WTC11 (cell line): ENCODE results near the gene MARS2. TPM values are rescaled to one million over a fixed set of nuclear protein-coding genes. Genes with fewer than 3 reads are reported as not detected.
A peak's percentile ranks its signal among the peaks of the same experiment; 100 is the strongest.
"Not testable (repeated sequence)": the region's sequence is repeated elsewhere in the genome, so short reads cannot be mapped to it uniquely, and the experiment has no call there.

ENCODE experiments used
- ATAC-seq: fragments of 200-7000 bp; cut with Tn5 transposase; 2 replicates; pipeline ENCODE4 v1.10.0; 2021; ENCODE audit warnings: mild to moderate bottlenecking, moderate library complexity
- CTCF ChIA-PET: fragments of 300-600 bp; sonication (Branson Sonifier 250); formaldehyde crosslinking; loops from one replicate; lab custom pipeline; 2021; ENCODE audit warnings: antibody characterized with exemption; lab: Charles Lee
- POLR2A ChIA-PET: fragments of 350-600 bp; sonication (Branson Sonifier 250); formaldehyde crosslinking; loops from one replicate; lab custom pipeline; 2021; ENCODE audit warnings: antibody characterized with exemption; lab: Charles Lee
- DNase-seq: peaks from one replicate; pipeline ENCODE4 v3.0.0; 2021; ENCODE audit warnings: low spot score
- H3K27ac Mint-ChIP-seq: 2 replicates; pipeline ENCODE4 v1.8.0; 2021; ENCODE audit warnings: mixed read lengths
- H3K27me3 Mint-ChIP-seq: 2 replicates; pipeline ENCODE4 v1.8.0; 2021; ENCODE audit warnings: low read depth, mild to moderate bottlenecking, moderate library complexity, mixed read lengths
- H3K36me3 Mint-ChIP-seq: 2 replicates; pipeline ENCODE4 v1.8.0; 2021; ENCODE audit warnings: mixed read lengths
- H3K4me1 Mint-ChIP-seq: 2 replicates; pipeline ENCODE4 v1.8.0; 2022; ENCODE audit warnings: mixed read lengths
- H3K4me3 Mint-ChIP-seq: 2 replicates; pipeline ENCODE4 v1.8.0; 2021; ENCODE audit warnings: mild to moderate bottlenecking, moderate library complexity, mixed read lengths
- H3K9me3 Mint-ChIP-seq: 2 replicates; pipeline ENCODE4 v1.8.0; 2021; ENCODE audit warnings: mixed read lengths
- ATF1 ChIP-seq: sonication (generic); formaldehyde crosslinking; IDR thresholded peaks from 2 replicates; pipeline ENCODE4 v1.8.1; 2023; ENCODE audit warnings: mild to moderate bottlenecking, moderate library complexity, missing genetic modification reagents
- ATF3 ChIP-seq: sonication (generic); formaldehyde crosslinking; conservative IDR thresholded peaks from 2 replicates; pipeline ENCODE4 v1.8.1; 2022; ENCODE audit warnings: mild to moderate bottlenecking, missing genetic modification reagents
- CTCF ChIP-seq: fragments of 200-600 bp; IDR thresholded peaks from 2 replicates; pipeline ENCODE4 v1.8.0; 2022; ENCODE audit warnings: antibody characterized with exemption
- E2F4 ChIP-seq: sonication (generic); formaldehyde crosslinking; IDR thresholded peaks from 2 replicates; pipeline ENCODE4 v1.8.1; 2022; ENCODE audit warnings: low read depth, mild to moderate bottlenecking, moderate library complexity, missing genetic modification reagents, borderline replicate concordance
- GRHL2 ChIP-seq: fragments of 250-450 bp; sonication (Bioruptor Pico); IDR thresholded peaks from 2 replicates; pipeline ENCODE4 v1.8.0; 2022; ENCODE audit warnings: mild to moderate bottlenecking, moderate library complexity; ENCODE audit not compliant: insufficient replicate concordance, severe bottlenecking
- JAZF1 ChIP-seq: fragments of 250-450 bp; sonication (Bioruptor Pico); IDR thresholded peaks from 2 replicates; pipeline ENCODE4 v1.9.0; 2021; ENCODE audit warnings: moderate library complexity, mild to moderate bottlenecking, inconsistent platforms
- RELA ChIP-seq: sonication (generic); formaldehyde crosslinking; IDR thresholded peaks from 2 replicates; pipeline ENCODE4 v1.8.1; 2022; ENCODE audit warnings: missing genetic modification reagents, mild to moderate bottlenecking, borderline replicate concordance
- SMAD4 ChIP-seq: sonication (generic); formaldehyde crosslinking; IDR thresholded peaks from 2 replicates; pipeline ENCODE4 v1.8.0; 2022; ENCODE audit warnings: mild to moderate bottlenecking, missing genetic modification reagents
- ZNF317 ChIP-seq: sonication (generic); formaldehyde crosslinking; IDR thresholded peaks from 2 replicates; pipeline ENCODE4 v1.8.1; 2023; ENCODE audit warnings: low read depth, mild to moderate bottlenecking, moderate library complexity, missing genetic modification reagents, borderline replicate concordance
- ZNF396 ChIP-seq: fragments of 250-450 bp; sonication (Bioruptor Pico); IDR thresholded peaks from 2 replicates; pipeline ENCODE4 v1.8.0; 2021; ENCODE audit warnings: mild to moderate bottlenecking, moderate library complexity, borderline replicate concordance
- total RNA-seq: library from RNA; stranded (reverse); gene quantifications from 3 replicates; pipeline ENCODE4 v1.2.3, GENCODE V29; 2021
- TF ChIP-seq, protein P1 (sequence below): sonication (generic); formaldehyde crosslinking; IDR thresholded peaks from 2 replicates; pipeline ENCODE4 v1.8.0; 2022; ENCODE audit warnings: mild to moderate bottlenecking, missing genetic modification reagents
- TF ChIP-seq, protein P2 (sequence below): fragments of 250-450 bp; sonication (Bioruptor Pico); IDR thresholded peaks from 2 replicates; pipeline ENCODE4 v2.1.2; 2022; ENCODE audit warnings: mild to moderate bottlenecking, moderate library complexity

MARS2 gene
- total RNA-seq, 1 experiment from 2014 or later: 32.2 TPM

DNA sequence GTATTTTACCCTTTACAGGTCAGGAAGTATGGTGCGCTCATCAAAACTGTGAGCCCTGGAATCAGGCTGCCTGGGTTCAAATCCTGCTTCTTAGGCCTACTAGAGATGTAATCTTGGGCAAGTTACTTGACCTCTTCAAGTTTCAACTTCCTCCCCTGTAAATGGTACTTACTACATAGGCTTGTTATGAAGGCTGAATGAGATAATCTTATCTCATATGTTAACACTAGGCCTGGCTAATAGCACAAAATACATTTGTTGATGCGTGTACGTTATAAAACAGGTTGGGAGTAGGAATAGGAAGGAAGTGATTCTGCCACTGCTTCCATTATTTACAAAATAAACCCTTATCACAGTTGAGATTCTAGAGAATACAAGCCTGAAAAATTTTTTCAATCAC is 28.1 kb upstream of the MARS2 start:
- Mint-ChIP-seq H3K36me3 (no peaks in the 10 kb centered on the region), H3K27ac (no peak overlapping the region), H3K4me3 (no peak overlapping the region), H3K27me3 (no peaks in the 10 kb centered on the region), H3K9me3 (peaks cover under 1% of the 10 kb centered on the region; the same call in 1 of the 2 replicates), H3K4me1 (peaks cover 40% of the 10 kb centered on the region)
- no peak for DNase-seq
- ATAC-seq: no peak
- no peak for TF ChIP-seq SMAD4 (CRISPR knock-in tag)
- CTCF ChIA-PET: no interaction called here
- POLR2A ChIA-PET: no interaction called here

DNA sequence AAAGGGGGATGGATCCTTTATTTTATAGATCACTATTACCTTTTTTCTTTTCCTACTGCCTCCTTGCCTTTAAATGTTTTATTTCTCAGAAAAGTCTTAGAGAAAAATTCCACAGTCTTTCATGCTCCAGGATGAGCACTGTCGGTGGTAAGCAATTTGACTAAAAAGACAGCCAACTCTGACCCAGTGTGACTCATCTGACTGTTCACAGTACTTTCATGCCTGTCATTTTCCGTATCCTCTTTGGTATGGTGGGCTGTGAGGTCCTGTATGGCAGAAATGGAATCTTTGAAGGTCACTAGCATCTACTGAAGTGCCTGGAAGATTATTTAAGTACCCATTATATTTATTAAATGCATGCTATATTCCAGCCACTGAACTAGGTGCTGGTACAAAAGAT is 27.7 kb upstream of the MARS2 start:
- no peak for DNase-seq
- ATAC-seq: no peak
- H3K4me1 Mint-ChIP-seq: peaks cover 36% of the 10 kb centered on the region
- no peak overlapping the region for H3K27ac Mint-ChIP-seq
- TF ChIP-seq ZNF396 (CRISPR knock-in tag) (no peak), ATF3 (CRISPR knock-in tag) (no peak), SMAD4 (CRISPR knock-in tag) (no peak)
- H3K4me3 Mint-ChIP-seq: no peak overlapping the region
- no peaks in the 10 kb centered on the region for H3K36me3 Mint-ChIP-seq
- ChIA-PET CTCF (no interaction called here), POLR2A (no interaction called here)
- H3K9me3 Mint-ChIP-seq: peaks cover 4% of the 10 kb centered on the region; the same call in 1 of the 2 replicates
- H3K27me3 Mint-ChIP-seq: no peaks in the 10 kb centered on the region

DNA sequence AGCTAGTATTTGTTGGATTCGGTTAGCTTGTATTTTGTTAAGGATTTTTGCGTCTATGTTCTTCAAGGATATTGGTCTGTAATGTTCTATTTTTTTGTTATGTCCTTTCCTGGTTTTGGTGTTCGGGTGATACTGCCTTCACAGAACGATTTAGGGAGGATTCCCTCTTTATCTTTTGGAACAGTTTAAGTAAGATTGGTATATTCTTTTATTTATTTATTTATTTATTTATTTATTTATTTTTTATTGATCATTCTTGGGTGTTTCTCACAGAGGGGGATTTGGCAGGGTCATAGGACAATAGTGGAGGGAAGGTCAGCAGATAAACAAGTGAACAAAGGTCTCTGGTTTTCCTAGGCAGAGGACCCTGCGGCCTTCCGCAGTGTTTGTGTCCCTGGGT is 10.0 kb upstream of the MARS2 start:
- peaks cover 30% of the 10 kb centered on the region for H3K36me3 Mint-ChIP-seq
- H3K27ac Mint-ChIP-seq, H3K27me3 Mint-ChIP-seq, POLR2A ChIA-PET, H3K4me3 Mint-ChIP-seq, CTCF ChIA-PET, DNase-seq, ATAC-seq, H3K4me1 Mint-ChIP-seq: not testable (repeated sequence)
- peaks cover 32% of the 10 kb centered on the region for H3K9me3 Mint-ChIP-seq

- POLR2A ChIA-PET, H3K4me3 Mint-ChIP-seq, H3K27ac Mint-ChIP-seq, CTCF ChIA-PET, ATAC-seq, H3K27me3 Mint-ChIP-seq, DNase-seq: not testable (repeated sequence)
- H3K9me3 Mint-ChIP-seq: peaks cover 28% of the 10 kb centered on the region
- peaks cover 11% of the 10 kb centered on the region for H3K4me1 Mint-ChIP-seq
- peaks cover 26% of the 10 kb centered on the region for H3K36me3 Mint-ChIP-seq
These were observed 9.2 kb upstream of the MARS2 start for GRCh38 chr2:197695971-197696370.

DNA sequence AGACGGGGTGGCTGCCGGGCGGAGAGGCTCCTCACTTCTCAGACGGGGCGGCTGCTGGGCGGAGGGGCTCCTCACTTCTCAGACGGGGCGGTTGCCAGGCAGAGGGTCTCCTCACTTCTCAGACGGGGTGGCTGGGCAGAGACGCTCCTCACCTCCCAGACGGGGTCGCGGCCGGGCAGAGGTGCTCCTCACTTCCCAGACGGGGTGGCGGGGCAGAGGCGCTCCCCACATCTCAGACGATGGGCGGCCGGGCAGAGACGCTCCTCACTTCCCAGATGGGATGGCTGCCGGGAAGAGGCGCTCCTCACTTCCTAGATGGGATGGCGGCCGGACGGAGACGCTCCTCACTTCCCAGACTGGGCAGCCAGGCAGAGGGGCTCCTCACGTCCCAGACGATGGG is 8.6 kb upstream of the MARS2 start:
- H3K27me3 Mint-ChIP-seq, H3K4me3 Mint-ChIP-seq, H3K27ac Mint-ChIP-seq, DNase-seq, CTCF ChIA-PET, ATAC-seq, POLR2A ChIA-PET: not testable (repeated sequence)
- peaks cover 13% of the 10 kb centered on the region for H3K4me1 Mint-ChIP-seq
- H3K36me3 Mint-ChIP-seq: peaks cover 26% of the 10 kb centered on the region
- H3K9me3 Mint-ChIP-seq: peaks cover 28% of the 10 kb centered on the region

DNA sequence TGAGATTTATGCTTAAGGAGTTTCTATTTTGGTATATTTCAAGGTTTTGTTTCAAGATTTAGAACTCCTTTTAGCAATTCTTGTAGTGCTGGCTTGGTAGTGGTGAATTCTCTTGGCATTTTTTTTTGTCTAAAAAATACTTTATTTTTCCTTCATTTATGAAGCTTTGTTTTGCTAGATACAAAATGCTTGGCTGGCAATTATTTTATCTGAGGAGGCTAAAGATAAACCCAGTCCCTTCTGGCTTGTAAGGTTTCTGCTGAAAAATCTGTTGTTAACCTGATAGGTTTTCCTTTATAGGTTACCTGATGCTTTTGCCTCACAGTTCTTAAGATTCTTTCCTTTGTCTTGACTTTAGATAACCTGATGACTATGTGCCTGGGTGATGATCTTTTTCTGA is 5.4 kb upstream of the MARS2 start:
- POLR2A ChIA-PET, H3K4me3 Mint-ChIP-seq, CTCF ChIA-PET, ATAC-seq, DNase-seq, H3K27me3 Mint-ChIP-seq, H3K27ac Mint-ChIP-seq: not testable (repeated sequence)
- H3K9me3 Mint-ChIP-seq: peaks cover 21% of the 10 kb centered on the region
- H3K4me1 Mint-ChIP-seq: peaks cover 12% of the 10 kb centered on the region
- H3K36me3 Mint-ChIP-seq: peaks cover 17% of the 10 kb centered on the region

DNA sequence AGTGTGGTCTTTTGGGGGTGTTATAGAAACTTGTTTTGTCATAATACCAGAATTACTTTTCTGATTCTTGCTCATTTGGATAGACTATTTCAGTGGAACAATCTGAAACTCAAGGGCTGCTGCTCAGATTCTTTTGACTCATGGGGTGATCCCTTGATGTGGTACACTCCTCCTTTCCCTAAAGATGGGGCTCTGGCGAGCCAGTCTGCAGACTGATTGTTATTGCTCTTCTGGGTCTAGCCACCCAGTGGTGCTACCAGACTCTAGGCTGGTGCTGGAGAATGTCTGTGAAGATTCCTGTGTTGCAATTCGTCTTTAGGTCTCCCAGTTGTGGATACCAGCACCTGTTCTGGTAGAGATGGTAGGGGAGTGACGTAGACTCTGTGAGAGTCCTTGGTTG is 4.2 kb upstream of the MARS2 start:
- peaks cover 16% of the 10 kb centered on the region for H3K9me3 Mint-ChIP-seq
- ChIA-PET POLR2A (no interaction called here), CTCF (no interaction called here)
- H3K27ac Mint-ChIP-seq: peak overlapping the region; percentile 49; the same call in 1 of the 2 replicates
- DNase-seq (no peak), ATAC-seq (no peak)
- H3K36me3 Mint-ChIP-seq: peaks cover 12% of the 10 kb centered on the region
- H3K4me3 Mint-ChIP-seq: no peak overlapping the region
- TF ChIP-seq RELA (CRISPR knock-in tag): no peak
- TF ChIP-seq SMAD4 (CRISPR knock-in tag): no peak
- no peak for TF ChIP-seq GRHL2 (CRISPR knock-in tag)
- TF ChIP-seq ATF1 (CRISPR knock-in tag): no peak
- TF ChIP-seq, protein P1, sequence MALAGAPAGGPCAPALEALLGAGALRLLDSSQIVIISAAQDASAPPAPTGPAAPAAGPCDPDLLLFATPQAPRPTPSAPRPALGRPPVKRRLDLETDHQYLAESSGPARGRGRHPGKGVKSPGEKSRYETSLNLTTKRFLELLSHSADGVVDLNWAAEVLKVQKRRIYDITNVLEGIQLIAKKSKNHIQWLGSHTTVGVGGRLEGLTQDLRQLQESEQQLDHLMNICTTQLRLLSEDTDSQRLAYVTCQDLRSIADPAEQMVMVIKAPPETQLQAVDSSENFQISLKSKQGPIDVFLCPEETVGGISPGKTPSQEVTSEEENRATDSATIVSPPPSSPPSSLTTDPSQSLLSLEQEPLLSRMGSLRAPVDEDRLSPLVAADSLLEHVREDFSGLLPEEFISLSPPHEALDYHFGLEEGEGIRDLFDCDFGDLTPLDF (CRISPR knock-in tag): no peak
- TF ChIP-seq, protein P2, sequence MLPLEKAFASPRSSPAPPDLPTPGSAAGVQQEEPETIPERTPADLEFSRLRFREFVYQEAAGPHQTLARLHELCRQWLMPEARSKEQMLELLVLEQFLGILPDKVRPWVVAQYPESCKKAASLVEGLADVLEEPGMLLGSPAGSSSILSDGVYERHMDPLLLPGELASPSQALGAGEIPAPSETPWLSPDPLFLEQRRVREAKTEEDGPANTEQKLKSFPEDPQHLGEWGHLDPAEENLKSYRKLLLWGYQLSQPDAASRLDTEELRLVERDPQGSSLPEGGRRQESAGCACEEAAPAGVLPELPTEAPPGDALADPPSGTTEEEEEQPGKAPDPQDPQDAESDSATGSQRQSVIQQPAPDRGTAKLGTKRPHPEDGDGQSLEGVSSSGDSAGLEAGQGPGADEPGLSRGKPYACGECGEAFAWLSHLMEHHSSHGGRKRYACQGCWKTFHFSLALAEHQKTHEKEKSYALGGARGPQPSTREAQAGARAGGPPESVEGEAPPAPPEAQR (CRISPR knock-in tag): no peak
- no peak for TF ChIP-seq JAZF1 (CRISPR knock-in tag)
- no peak for TF ChIP-seq E2F4 (CRISPR knock-in tag)
- no peak for TF ChIP-seq CTCF
- no peak for TF ChIP-seq ZNF317
- peaks cover 2% of the 10 kb centered on the region; the same call in 1 of the 2 replicates for H3K27me3 Mint-ChIP-seq
- peaks cover 14% of the 10 kb centered on the region for H3K4me1 Mint-ChIP-seq
